PC-9 (cell line): ENCODE data around the gene GMEB2. TPM values are rescaled to one million over a fixed set of nuclear protein-coding genes. Genes with fewer than 3 reads are reported as not detected.
"Not testable (repeated sequence)": the region's sequence is repeated elsewhere in the genome, so short reads cannot be mapped to it uniquely, and the experiment has no call there.

Experiments
- BruUV-seq: library from RNA; stranded (reverse); fragments of 400-500 nt; replicated peaks from 2 replicates; lab custom pipeline; 2021; lab: Mats Ljungman, UMichigan
- CTCF ChIA-PET: fragments of 300-600 bp; sonication (Branson Sonifier 250); formaldehyde crosslinking; loops from one replicate; lab custom pipeline; 2022; ENCODE audit warnings: antibody characterized with exemption; lab: Charles Lee
- POLR2A ChIA-PET: fragments of 300-600 bp; sonication (Branson Sonifier 250); formaldehyde crosslinking; loops from one replicate; lab custom pipeline; 2022; ENCODE audit warnings: antibody characterized with exemption; ENCODE audit not compliant: unreplicated experiment; lab: Charles Lee
- DNase-seq, 2 experiments: peaks; one replicate each; pipeline versions ENCODE4 v3.0.0 to v3.0.0-alpha.2; 2015 to 2022; ENCODE audit warnings: mixed read lengths in 1 of 2
- H2AFZ ChIP-seq: fragments of 200-600 bp; sonication (generic); 2 replicates; pipeline ENCODE4 v1.8.1; 2017; ENCODE audit warnings: antibody characterized with exemption
- H3F3A ChIP-seq: fragments of 200-600 bp; sonication (generic); 2 replicates; pipeline ENCODE4 v1.8.1; 2017; ENCODE audit warnings: antibody characterized with exemption, mild to moderate bottlenecking, low read depth; ENCODE audit not compliant: insufficient read depth
- H3K27ac ChIP-seq: fragments of 200-600 bp; sonication (generic); 2 replicates; pipeline ENCODE4 v1.6.1; 2016; ENCODE audit warnings: mixed run types
- H3K27me3 ChIP-seq: fragments of 200-600 bp; sonication (generic); 2 replicates; pipeline ENCODE4 v1.6.1; 2016; ENCODE audit warnings: low read depth, mixed run types; ENCODE audit not compliant: insufficient read depth
- H3K36me3 ChIP-seq: fragments of 200-600 bp; sonication (generic); 2 replicates; pipeline ENCODE4 v1.6.1; 2016; ENCODE audit warnings: low read depth, mixed run types
- H3K4me1 ChIP-seq: fragments of 200-600 bp; sonication (generic); replicated peaks from 2 replicates; pipeline ENCODE4 v1.6.1; 2016; ENCODE audit warnings: mixed run types; ENCODE audit not compliant: insufficient read depth
- H3K4me2 ChIP-seq: fragments of 200-600 bp; sonication (generic); 2 replicates; pipeline ENCODE4 v1.6.1; 2017; ENCODE audit warnings: mixed run types
- H3K4me3 ChIP-seq: fragments of 200-600 bp; sonication (generic); 2 replicates; pipeline ENCODE4 v1.6.1; 2016; ENCODE audit warnings: mixed run types
- H3K79me2 ChIP-seq: fragments of 200-600 bp; sonication (generic); 2 replicates; pipeline ENCODE4 v1.6.1; 2017; ENCODE audit warnings: low read depth, mixed run types
- H3K9me2 ChIP-seq: fragments of 200-600 bp; sonication (generic); 2 replicates; pipeline ENCODE4 v1.8.1; 2017; ENCODE audit warnings: mild to moderate bottlenecking; ENCODE audit not compliant: insufficient read depth
- H3K9me3 ChIP-seq: fragments of 200-600 bp; sonication (generic); 2 replicates; pipeline ENCODE4 v1.8.1; 2016; ENCODE audit warnings: low read depth; ENCODE audit not compliant: insufficient read depth
- H4K20me1 ChIP-seq: fragments of 200-600 bp; sonication (generic); 2 replicates; pipeline ENCODE4 v1.8.1; 2017; ENCODE audit not compliant: insufficient read depth
- CTCF ChIP-seq: fragments of 200-600 bp; sonication (generic); conservative IDR thresholded peaks from 2 replicates; pipeline ENCODE4 v1.6.1; 2017; ENCODE audit warnings: mixed run types, antibody characterized with exemption, mild to moderate bottlenecking, moderate library complexity
- EZH2 ChIP-seq: fragments of 200-600 bp; sonication (generic); IDR thresholded peaks from 2 replicates; pipeline ENCODE4 v1.8.0; 2017; ENCODE audit warnings: antibody characterized with exemption, low read depth
- intact Hi-C: fragments of 100-400 bp; cut with micrococcal nuclease; formaldehyde crosslinking; loops from one replicate; pipeline ENCODE4 v1.10.0; 2022; ENCODE audit not compliant: unreplicated experiment
- total RNA-seq: library from RNA; stranded (reverse); gene quantifications from 2 replicates; pipeline ENCODE4 v1.2.3, GENCODE V29; 2021

Gene GMEB2
- total RNA-seq, 1 experiment from 2014 or later, result 19.3 TPM

GRCh38 chr20:63606686-63607085 is 20.2 kb downstream of the GMEB2 start:
- Histone ChIP-seq H3K4me1 (no peaks in the 10 kb centered on the region), H3K36me3 (0 out of 2 replicates have a peak, but pooled peaks cover 8% of the 10 kb centered on the region), H3K9me3 (no peaks in the 10 kb centered on the region), H3K79me2 (peaks cover 13% of the 10 kb centered on the region), H2AFZ (no peak overlapping the region), H3K27me3 (no peaks in the 10 kb centered on the region), H4K20me1 (peaks cover 7% of the 10 kb centered on the region; the same call in 1 of the 2 replicates), H3K9me2 (no peaks in the 10 kb centered on the region), H3K27ac (no peak overlapping the region), H3K4me2 (no peak overlapping the region), H3F3A (no peaks in the 10 kb centered on the region; the same call in 1 of the 2 replicates), H3K4me3 (no peak overlapping the region)
- POLR2A ChIA-PET, result no interaction called here
- no TSS peak for BruUV-seq
- intact Hi-C loops, result no loop called here
- no peak for DNase-seq
- TF ChIP-seq EZH2 (no peak), CTCF (no peak)
- CTCF ChIA-PET, result no interaction called here

- POLR2A ChIA-PET, result no interaction called here
- Histone ChIP-seq H3K27ac (no peak overlapping the region), H3K79me2 (no peaks in the 10 kb centered on the region), H3K27me3 (no peaks in the 10 kb centered on the region), H3K4me3 (no peak overlapping the region), H4K20me1 (no peaks in the 10 kb centered on the region), H3F3A (peaks cover 9% of the 10 kb centered on the region; the same call in 1 of the 2 replicates), H2AFZ (no peak overlapping the region), H3K9me2 (no peaks in the 10 kb centered on the region), H3K36me3 (0 out of 2 replicates have a peak, but pooled peaks cover 5% of the 10 kb centered on the region), H3K4me1 (peaks cover 14% of the 10 kb centered on the region; the same call in 1 of the 2 replicates), H3K9me3 (no peaks in the 10 kb centered on the region), H3K4me2 (no peak overlapping the region)
- no peak for TF ChIP-seq EZH2
- no peak for TF ChIP-seq CTCF
- intact Hi-C loops, result no loop called here
- CTCF ChIA-PET, result no interaction called here
- DNase-seq, result no peak
- no TSS peak for BruUV-seq
Observed at GRCh38 chr20:63602321-63602720, 24.6 kb downstream of the GMEB2 start.

GRCh38 chr20:63601679-63602078 is 25.2 kb downstream of the GMEB2 start:
- H3K36me3 ChIP-seq, H3K9me2 ChIP-seq, H3K9me3 ChIP-seq, H3K4me2 ChIP-seq, DNase-seq, H3K27ac ChIP-seq, CTCF ChIA-PET, H3F3A ChIP-seq, BruUV-seq, intact Hi-C loops, H3K4me3 ChIP-seq, H3K79me2 ChIP-seq, H4K20me1 ChIP-seq, H3K27me3 ChIP-seq, H2AFZ ChIP-seq, POLR2A ChIA-PET: not testable (repeated sequence)
- H3K4me1 ChIP-seq, result peaks cover 14% of the 10 kb centered on the region; the same call in 1 of the 2 replicates
